Adrenal gland (tissue), 12 donors: Measurements from ENCODE around the gene PPP1R17. TPM values are rescaled to one million over a fixed set of nuclear protein-coding genes. Genes with fewer than 3 reads are reported as not detected.

Experiments
- DNase-seq, 7 donors: peaks; one replicate each; pipeline ENCODE4 v3.0.0-alpha.2; 2019 to 2020
- H3K27ac ChIP-seq, 5 donors: fragments of 200-600 bp; sonication (generic) in 4 of 5; 1 replicate in 3 of 5; 2 replicates in 2 of 5; pipeline versions ENCODE4 v1.5.1 to v1.8.0; 2016 to 2020; ENCODE audit warnings: mild to moderate bottlenecking in 1 of 5
- H3K27me3 ChIP-seq: fragments of 200-600 bp; 2 replicates; pipeline ENCODE4 v1.8.0; 2021
- H3K36me3 ChIP-seq, 2 donors: fragments of 200-600 bp; replicated peaks in 1 of 2; 1 replicate in 1 of 2; 2 replicates in 1 of 2; pipeline versions ENCODE4 v1.5.1 to v1.8.0; 2018 to 2022
- H3K4me1 ChIP-seq, 2 donors: fragments of 200-600 bp; replicated peaks in 1 of 2; 1 replicate in 1 of 2; 2 replicates in 1 of 2; pipeline versions ENCODE4 v1.5.1 to v1.8.0; 2018 to 2021
- H3K4me3 ChIP-seq, 4 donors: fragments of 200-600 bp; sonication (generic) in 3 of 4; one replicate each; pipeline ENCODE4 v1.5.1; 2016 to 2018
- H3K9me3 ChIP-seq, 3 donors: fragments of 200-600 bp; sonication (generic) in 1 of 3; replicated peaks in 1 of 3; 1 replicate in 2 of 3; 2 replicates in 1 of 3; pipeline versions ENCODE4 v1.5.1 to v1.8.0; 2016 to 2021
- POLR2A ChIP-seq, 2 donors: fragments of 450-650 bp; IDR thresholded peaks; one replicate each; pipeline ENCODE4 v1.6.1; 2017; ENCODE audit warnings: antibody characterized with exemption in 2 of 2, mild to moderate bottlenecking in 2 of 2, moderate library complexity in 1 of 2
- WGBS, 4 donors: extraction: QIAGEN DNeasy Blood & Tissue Kit in 2 of 4; methylation state at CpG; one replicate each; pipeline versions ENCODE4 v1.1.5 to v1.1.7; 2013 to 2017; 5-methylcytosine and 5-hydroxymethylcytosine counted together
- intact Hi-C, 2 donors: fragments of 100-400 bp; cut with DNase I; formaldehyde crosslinking; loops; one replicate each; pipeline versions ENCODE4 v1.14.1 to v1.15.0; 2022 to 2023
- polyA plus RNA-seq, 3 donors: library from polyadenylated mRNA; stranded (reverse); fragments of 200-250 nt in 2 of 3; fragments of 350-450 nt in 1 of 3; fragmentation: Illumina TruSeq in 1 of 3; extraction: RNeasy Lipid Tissue Mini Kit (QIAGEN cat#74804) in 1 of 3; gene quantifications; one replicate each; pipeline ENCODE4 v1.2.3, GENCODE V29; 2013 to 2014
- total RNA-seq, 9 donors: library from RNA; depleted of rRNA in 4 of 9; stranded (reverse); fragments of >200 nt in 4 of 9; fragments of 120-200 nt in 1 of 9; fragmentation: NEBNext Ultra II Directional in 1 of 9; extraction: Animal tissue kit (Norgen Biotek cat#: 25700) in 1 of 9; gene quantifications; one replicate each; pipeline versions ENCODE4 v1.1.0 to v1.2.4, GENCODE V29; 2013 to 2023
- TF ChIP-seq, protein P1 (sequence below), 6 experiments: fragments of 450-650 bp in 4 of 6; fragments of 200-600 bp in 2 of 6; sonication (generic) in 1 of 6; IDR thresholded peaks; 1 replicate in 5 of 6; 2 replicates in 1 of 6; pipeline versions ENCODE4 v1.5.1 to v1.8.0; 2016 to 2021; ENCODE audit warnings: antibody characterized with exemption in 6 of 6, mild to moderate bottlenecking in 2 of 6, moderate library complexity in 1 of 6
- donor health status: healthy with polysubstance abuse.
- donor health status: Bipolar disorder and iron deficiency.
- donor health status: DM: yes; HTN: yes; CAD: no.
- donor health status: DM: no; HTN: no; CAD: no.
- donor health status: DM: no; HTN: no; CAD: no.
- donor health status: DM: yes; HTN: yes; CAD: no.

PPP1R17 gene
- total and polyA plus RNA-seq, 12 donors: 0.14 to 6.2 (median 0.37) TPM; not detected in 3

DNA sequence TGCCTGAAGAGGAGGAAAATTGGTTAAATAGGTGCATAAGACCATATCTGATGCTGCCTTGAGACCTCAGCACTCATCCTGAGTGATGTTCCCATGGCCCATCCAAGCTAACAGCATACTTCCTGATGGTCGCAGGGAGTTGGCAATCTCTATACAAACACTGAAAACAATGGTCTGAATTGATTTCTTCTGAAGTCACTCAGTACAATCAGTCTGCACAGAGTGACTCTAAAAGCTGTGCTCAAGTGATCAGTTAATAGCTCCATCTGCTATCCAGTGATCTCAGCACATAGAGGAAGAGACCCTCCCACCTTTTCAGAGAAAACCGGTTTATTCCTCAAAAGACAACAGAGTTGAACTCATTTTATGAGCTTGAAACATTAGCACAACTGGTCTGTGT, 3.9 kb downstream of the PPP1R17 start:
- H3K27ac ChIP-seq: no peak overlapping the region
- intact Hi-C loops: no loop called here
- WGBS, 4 donors: 41 to 66% (median 55%) methylated on average over 2 of the region's 2 CpGs
- H3K4me3 ChIP-seq: no peak overlapping the region
- no peak for DNase-seq
- H3K27me3 ChIP-seq: no peaks in the 10 kb centered on the region
- TF ChIP-seq POLR2A (IDR thresholded peaks at IDR 0.05): no peak
- TF ChIP-seq, protein P1, sequence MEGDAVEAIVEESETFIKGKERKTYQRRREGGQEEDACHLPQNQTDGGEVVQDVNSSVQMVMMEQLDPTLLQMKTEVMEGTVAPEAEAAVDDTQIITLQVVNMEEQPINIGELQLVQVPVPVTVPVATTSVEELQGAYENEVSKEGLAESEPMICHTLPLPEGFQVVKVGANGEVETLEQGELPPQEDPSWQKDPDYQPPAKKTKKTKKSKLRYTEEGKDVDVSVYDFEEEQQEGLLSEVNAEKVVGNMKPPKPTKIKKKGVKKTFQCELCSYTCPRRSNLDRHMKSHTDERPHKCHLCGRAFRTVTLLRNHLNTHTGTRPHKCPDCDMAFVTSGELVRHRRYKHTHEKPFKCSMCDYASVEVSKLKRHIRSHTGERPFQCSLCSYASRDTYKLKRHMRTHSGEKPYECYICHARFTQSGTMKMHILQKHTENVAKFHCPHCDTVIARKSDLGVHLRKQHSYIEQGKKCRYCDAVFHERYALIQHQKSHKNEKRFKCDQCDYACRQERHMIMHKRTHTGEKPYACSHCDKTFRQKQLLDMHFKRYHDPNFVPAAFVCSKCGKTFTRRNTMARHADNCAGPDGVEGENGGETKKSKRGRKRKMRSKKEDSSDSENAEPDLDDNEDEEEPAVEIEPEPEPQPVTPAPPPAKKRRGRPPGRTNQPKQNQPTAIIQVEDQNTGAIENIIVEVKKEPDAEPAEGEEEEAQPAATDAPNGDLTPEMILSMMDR (IDR thresholded peaks at IDR 0.05): no peak
- H3K4me1 ChIP-seq: no peaks in the 10 kb centered on the region
- no peaks in the 10 kb centered on the region for H3K36me3 ChIP-seq
- H3K9me3 ChIP-seq: no peaks in the 10 kb centered on the region

DNA sequence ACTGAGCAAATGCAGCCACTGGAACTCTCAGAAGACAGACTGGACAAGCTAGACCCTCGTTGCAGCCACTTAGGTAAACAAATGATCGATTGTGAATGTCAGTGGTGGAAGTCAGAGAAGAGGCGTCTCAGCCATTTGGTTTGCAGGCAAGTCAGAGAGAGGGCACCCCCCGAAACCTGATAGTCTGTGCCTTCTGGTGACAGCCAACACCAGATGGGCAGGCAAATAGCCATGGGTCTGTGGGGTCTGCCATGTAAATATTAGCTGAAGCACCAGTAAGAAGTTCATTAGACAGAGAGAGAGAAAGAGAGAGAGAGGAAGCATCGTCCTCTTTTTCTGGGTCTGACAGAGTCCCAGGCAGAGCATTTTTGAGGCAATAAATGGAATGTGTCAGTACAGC, 5.4 kb downstream of the PPP1R17 start:
- Histone ChIP-seq H3K27ac (no peak overlapping the region), H3K27me3 (no peaks in the 10 kb centered on the region), H3K4me3 (no peak overlapping the region), H3K9me3 (no peaks in the 10 kb centered on the region), H3K36me3 (no peaks in the 10 kb centered on the region), H3K4me1 (no peaks in the 10 kb centered on the region)
- WGBS, 4 donors: 41 to 61% (median 54%) methylated on average over 5 of the region's 5 CpGs
- intact Hi-C loops: no loop called here
- no peak for DNase-seq
- no peak for TF ChIP-seq POLR2A (IDR thresholded peaks at IDR 0.05)
- TF ChIP-seq, protein P1 (IDR thresholded peaks at IDR 0.05): no peak

DNA sequence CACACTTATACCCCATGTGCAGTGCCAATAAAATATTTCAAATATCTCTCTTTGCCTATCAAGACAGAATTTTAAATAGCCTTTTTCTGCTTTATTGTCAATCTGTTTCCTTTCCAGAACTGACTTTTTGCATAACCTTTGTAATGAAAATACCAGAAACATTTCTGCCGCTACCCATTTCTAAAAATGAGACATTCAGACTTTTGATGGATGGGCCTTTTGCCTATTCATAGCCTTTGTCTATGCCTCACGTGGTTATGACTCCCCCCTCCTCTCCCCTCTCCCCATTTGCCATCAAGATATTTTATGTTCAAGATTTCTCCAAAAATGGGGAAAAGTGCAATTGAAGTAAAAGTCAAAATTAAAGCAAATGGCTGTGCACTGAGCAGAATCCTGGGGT, 5.9 kb downstream of the PPP1R17 start:
- TF ChIP-seq, protein P1 (IDR thresholded peaks at IDR 0.05): no peak
- TF ChIP-seq POLR2A (IDR thresholded peaks at IDR 0.05): no peak
- H3K36me3 ChIP-seq: no peaks in the 10 kb centered on the region
- WGBS, 4 donors: 38 to 50% (median 44%) methylated on average over 2 of the region's 2 CpGs

DNA sequence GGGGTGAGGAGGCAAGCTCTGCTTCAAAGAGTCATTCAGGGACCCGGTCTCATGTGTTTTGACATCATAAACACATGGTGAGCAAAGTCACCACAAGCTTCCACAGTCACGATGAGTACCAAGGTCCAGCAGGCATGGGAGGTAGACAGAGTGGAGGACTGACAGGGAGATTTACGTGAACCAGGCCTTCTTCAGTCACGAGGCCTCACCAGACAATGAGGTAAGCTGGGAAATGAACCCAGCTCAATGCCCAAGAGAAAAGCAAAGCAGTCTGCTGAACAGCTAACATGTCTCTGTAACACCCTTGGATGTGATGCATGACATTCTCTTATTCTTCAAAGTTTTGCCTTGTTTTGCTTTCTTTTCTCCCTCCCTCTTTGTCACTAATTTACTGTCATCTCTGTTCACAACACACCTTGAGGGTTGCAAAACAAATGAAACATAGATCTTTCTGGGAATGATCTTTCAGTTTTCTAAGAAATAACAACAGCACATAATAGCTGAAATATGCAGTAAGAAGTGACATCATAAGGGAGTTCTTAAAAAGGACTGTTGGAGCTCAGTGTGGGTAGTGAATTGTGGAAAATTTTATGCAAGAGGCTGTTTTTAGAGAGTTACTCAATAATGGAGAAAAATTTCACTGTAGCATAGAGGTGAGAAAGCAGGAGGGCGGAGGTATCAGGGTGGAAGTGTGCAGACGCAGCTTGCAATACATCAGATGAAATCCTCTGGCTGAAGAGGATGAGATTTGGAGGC, 9.0 kb downstream of the PPP1R17 start:
- no peak overlapping the region for H3K27ac ChIP-seq
- H3K4me3 ChIP-seq: no peak overlapping the region
- H3K27me3 ChIP-seq: no peaks in the 10 kb centered on the region
- no peak for TF ChIP-seq POLR2A (IDR thresholded peaks at IDR 0.05)
- TF ChIP-seq, protein P1 (IDR thresholded peaks at IDR 0.05): no peak
- H3K4me1 ChIP-seq: no peaks in the 10 kb centered on the region
- no peak for DNase-seq
- H3K36me3 ChIP-seq: no peaks in the 10 kb centered on the region
- no peaks in the 10 kb centered on the region for H3K9me3 ChIP-seq
- WGBS, 4 donors: 49 to 63% (median 57%) methylated on average over 6 of the region's 6 CpGs
- intact Hi-C loops: no loop called here

More for the DNA sequence above, 5.9 kb downstream of the PPP1R17 start:
- Histone ChIP-seq H3K27ac (no peak overlapping the region), H3K9me3 (no peaks in the 10 kb centered on the region), H3K4me1 (no peaks in the 10 kb centered on the region), H3K4me3 (no peak overlapping the region), H3K27me3 (no peaks in the 10 kb centered on the region)
- intact Hi-C loops: no loop called here
- no peak for DNase-seq
